Neural cell (in vitro differentiated cells): Measurements from ENCODE around the gene SDK1. TPM values are rescaled to one million over a fixed set of nuclear protein-coding genes. Genes with fewer than 3 reads are reported as not detected.

ENCODE experiments used
- H2AFZ ChIP-seq: fragments of 200-600, 300-800 bp; sonication (generic), shearing (Covaris generic); 2 replicates; pipeline ENCODE4 v1.6.0; 2014; ENCODE audit warnings: low read depth, mild to moderate bottlenecking, antibody characterized with exemption, low read length, moderate library complexity
- H3F3A ChIP-seq: fragments of 200-600 bp; shearing (Covaris generic); 2 replicates; pipeline ENCODE4 v1.6.1; 2016; ENCODE audit warnings: mild to moderate bottlenecking, moderate library complexity, mixed read lengths, antibody characterized with exemption, low read length; ENCODE audit not compliant: insufficient read depth, poor library complexity, severe bottlenecking
- H3K27ac ChIP-seq: fragments of 200-600, 300-800 bp; sonication (generic), shearing (Covaris generic); 2 replicates; pipeline ENCODE4 v1.5.1; 2014; ENCODE audit warnings: mild to moderate bottlenecking, low read length, moderate library complexity
- H3K27me3 ChIP-seq: fragments of 300-800, 200-600 bp; sonication (generic), shearing (Covaris generic); 2 replicates; pipeline ENCODE4 v1.6.0; 2014; ENCODE audit warnings: mild to moderate bottlenecking, low read depth, low read length, moderate library complexity; ENCODE audit not compliant: insufficient read depth
- H3K36me3 ChIP-seq: fragments of 300-800, 200-600 bp; sonication (generic), shearing (Covaris generic); 2 replicates; pipeline ENCODE4 v1.5.1; 2014; ENCODE audit warnings: mild to moderate bottlenecking, antibody characterized with exemption, low read length, moderate library complexity; ENCODE audit not compliant: insufficient read depth
- H3K4me2 ChIP-seq: fragments of 300-800, 200-600 bp; sonication (generic), shearing (Covaris generic); 2 replicates; pipeline ENCODE4 v1.6.0; 2014; ENCODE audit warnings: mild to moderate bottlenecking, low read length
- H3K4me3 ChIP-seq: fragments of 300-800, 200-600 bp; sonication (generic), shearing (Covaris generic); 2 replicates; pipeline ENCODE4 v1.5.1; 2014; ENCODE audit warnings: mild to moderate bottlenecking, low read length, moderate library complexity
- H3K79me2 ChIP-seq: fragments of 200-600 bp; shearing (Covaris generic); replicated peaks from 2 replicates; pipeline ENCODE4 v1.6.0; 2014; ENCODE audit warnings: mild to moderate bottlenecking, low read length, moderate library complexity; ENCODE audit not compliant: insufficient read depth
- H3K9ac ChIP-seq: fragments of 300-800, 200-600 bp; sonication (generic), shearing (Covaris generic); 2 replicates; pipeline ENCODE4 v1.6.1; 2016; ENCODE audit warnings: mild to moderate bottlenecking, low read length, mixed read lengths
- H3K9me2 ChIP-seq: fragments of 200-600 bp; shearing (Covaris generic); 2 replicates; pipeline ENCODE4 v1.6.1; 2016; ENCODE audit warnings: mild to moderate bottlenecking, low read length, mixed read lengths; ENCODE audit not compliant: insufficient read depth
- H3K9me3 ChIP-seq: fragments of 200-600, 300-800 bp; sonication (generic), shearing (Covaris generic); 2 replicates; pipeline ENCODE4 v1.6.1; 2016; ENCODE audit warnings: mild to moderate bottlenecking, mixed run types, low read length, moderate library complexity, mixed read lengths
- H4K20me1 ChIP-seq: fragments of 200-600 bp; shearing (Covaris generic); 2 replicates; pipeline ENCODE4 v1.6.1; 2016; ENCODE audit warnings: mild to moderate bottlenecking, mixed run types; ENCODE audit not compliant: insufficient read depth
- CTCF ChIP-seq: fragments of 450-650 bp; IDR thresholded peaks from 2 replicates; pipeline ENCODE4 v1.5.1; 2014; ENCODE audit warnings: antibody characterized with exemption, mild to moderate bottlenecking, moderate library complexity; ENCODE audit not compliant: poor library complexity, severe bottlenecking
- EP300 ChIP-seq: fragments of 450-650 bp; conservative IDR thresholded peaks from 2 replicates; pipeline ENCODE4 v1.6.1; 2014; ENCODE audit warnings: antibody characterized with exemption, mild to moderate bottlenecking, moderate library complexity; ENCODE audit not compliant: poor library complexity, severe bottlenecking
- EZH2 ChIP-seq: fragments of 200-600, 300-800 bp; shearing (Covaris generic), sonication (generic); IDR thresholded peaks from 2 replicates; pipeline ENCODE4 v1.6.1; 2014; ENCODE audit warnings: antibody characterized with exemption, low read length, borderline replicate concordance, mild to moderate bottlenecking; ENCODE audit not compliant: insufficient read depth, poor library complexity, severe bottlenecking
- POLR2AphosphoS5 ChIP-seq: IDR thresholded peaks from 2 replicates; pipeline ENCODE4 v1.6.1; 2012
- RAD21 ChIP-seq: fragments of 450-650 bp; conservative IDR thresholded peaks from 2 replicates; pipeline ENCODE4 v1.6.1; 2014; ENCODE audit warnings: antibody characterized with exemption, mild to moderate bottlenecking, moderate library complexity
- REST ChIP-seq: IDR thresholded peaks from 2 replicates; pipeline ENCODE4 v1.6.1; 2012; ENCODE audit warnings: borderline replicate concordance
- SMC3 ChIP-seq: fragments of 450-650 bp; conservative IDR thresholded peaks from 2 replicates; pipeline ENCODE4 v1.6.1; 2014; ENCODE audit warnings: antibody characterized with exemption, mild to moderate bottlenecking, moderate library complexity; ENCODE audit not compliant: poor library complexity
- TAF1 ChIP-seq: IDR thresholded peaks from 2 replicates; pipeline ENCODE4 v1.6.1; 2012; ENCODE audit warnings: low read depth
- polyA plus RNA-seq: library from polyadenylated mRNA; depleted of rRNA; stranded (reverse); fragments of >200 nt; gene quantifications from 2 replicates; pipeline ENCODE4 v1.2.3, GENCODE V29; 2014

Gene SDK1
- polyA plus RNA-seq, 1 donor from 2014 or later, result 2.7 TPM

GRCh38 chr7:3446786-3447185 lies 145.7 kb downstream of the SDK1 start:
- H3K79me2 ChIP-seq, result no peaks in the 10 kb centered on the region
- no peak overlapping the region for H3K27ac ChIP-seq
- H4K20me1 ChIP-seq, result no peaks in the 10 kb centered on the region
- H3K4me2 ChIP-seq, result no peak overlapping the region
- no peaks in the 10 kb centered on the region for H3K9me3 ChIP-seq
- H2AFZ ChIP-seq, result no peak overlapping the region
- TF ChIP-seq EZH2 (no peak), RAD21 (no peak), POLR2AphosphoS5 (no peak), EP300 (no peak), SMC3 (no peak), CTCF (no peak), TAF1 (no peak), REST (no peak)
- no peaks in the 10 kb centered on the region for H3K27me3 ChIP-seq
- H3K4me3 ChIP-seq, result no peak overlapping the region
- H3K9ac ChIP-seq, result no peak overlapping the region
- no peaks in the 10 kb centered on the region for H3K36me3 ChIP-seq
- H3F3A ChIP-seq, result no peaks in the 10 kb centered on the region
- no peaks in the 10 kb centered on the region for H3K9me2 ChIP-seq

GRCh38 chr7:3451701-3452100 lies 150.6 kb downstream of the SDK1 start:
- no peaks in the 10 kb centered on the region for H3K9me3 ChIP-seq
- H3K27ac ChIP-seq, result no peak overlapping the region
- TF ChIP-seq CTCF (no peak), TAF1 (no peak), EZH2 (no peak), EP300 (no peak), POLR2AphosphoS5 (no peak)
- H4K20me1 ChIP-seq, result no peaks in the 10 kb centered on the region
- no peaks in the 10 kb centered on the region for H3K27me3 ChIP-seq
- H3K9ac ChIP-seq, result no peak overlapping the region
- no peaks in the 10 kb centered on the region for H3F3A ChIP-seq
- H3K36me3 ChIP-seq, result no peaks in the 10 kb centered on the region
- no peaks in the 10 kb centered on the region for H3K79me2 ChIP-seq
- no peak overlapping the region for H3K4me3 ChIP-seq
- H3K4me2 ChIP-seq, result no peak overlapping the region
- no peaks in the 10 kb centered on the region for H3K9me2 ChIP-seq
- H2AFZ ChIP-seq, result no peak overlapping the region
